Measurements from ENCODE around the gene CBLC.

The CBLC gene

DNA sequence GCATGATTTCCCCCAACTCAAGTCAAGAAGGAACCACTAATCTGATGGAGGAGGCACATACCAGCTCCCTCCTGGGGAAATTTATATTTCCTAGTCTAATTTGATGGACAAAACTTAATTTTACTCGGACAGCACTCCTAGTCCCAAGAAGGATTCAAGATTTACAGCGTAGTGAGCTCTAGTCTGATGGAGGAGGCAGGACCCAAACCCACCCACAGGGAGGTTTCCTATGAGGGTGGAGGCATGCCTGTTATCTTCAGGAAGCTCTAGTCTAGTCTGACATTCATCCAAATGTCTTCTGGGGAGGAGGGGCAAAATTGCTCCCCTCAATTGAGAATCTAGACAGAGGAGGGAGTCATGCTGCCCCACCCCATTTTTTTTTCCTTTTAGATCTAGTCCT is 39.6 kb upstream of the CBLC start:
- TF ChIP-seq, protein P1, sequence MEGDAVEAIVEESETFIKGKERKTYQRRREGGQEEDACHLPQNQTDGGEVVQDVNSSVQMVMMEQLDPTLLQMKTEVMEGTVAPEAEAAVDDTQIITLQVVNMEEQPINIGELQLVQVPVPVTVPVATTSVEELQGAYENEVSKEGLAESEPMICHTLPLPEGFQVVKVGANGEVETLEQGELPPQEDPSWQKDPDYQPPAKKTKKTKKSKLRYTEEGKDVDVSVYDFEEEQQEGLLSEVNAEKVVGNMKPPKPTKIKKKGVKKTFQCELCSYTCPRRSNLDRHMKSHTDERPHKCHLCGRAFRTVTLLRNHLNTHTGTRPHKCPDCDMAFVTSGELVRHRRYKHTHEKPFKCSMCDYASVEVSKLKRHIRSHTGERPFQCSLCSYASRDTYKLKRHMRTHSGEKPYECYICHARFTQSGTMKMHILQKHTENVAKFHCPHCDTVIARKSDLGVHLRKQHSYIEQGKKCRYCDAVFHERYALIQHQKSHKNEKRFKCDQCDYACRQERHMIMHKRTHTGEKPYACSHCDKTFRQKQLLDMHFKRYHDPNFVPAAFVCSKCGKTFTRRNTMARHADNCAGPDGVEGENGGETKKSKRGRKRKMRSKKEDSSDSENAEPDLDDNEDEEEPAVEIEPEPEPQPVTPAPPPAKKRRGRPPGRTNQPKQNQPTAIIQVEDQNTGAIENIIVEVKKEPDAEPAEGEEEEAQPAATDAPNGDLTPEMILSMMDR (IDR thresholded peaks at IDR 0.05; ENCODE audit: low read length): no peak
- TF ChIP-seq EZH2phosphoT487 (IDR thresholded peaks at IDR 0.05; ENCODE audit: low read length): no peak
- TF ChIP-seq EZH2 (optimal IDR thresholded peaks at IDR 0.05; ENCODE audit: low read depth, low read length): no peak
- H3K27me3 ChIP-seq (replicated peaks; ENCODE audit: insufficient read depth, low read length): 0 out of 2 replicates have a peak, but pooled peaks cover 12% of the 10 kb centered on the region
- H3K79me2 ChIP-seq (ENCODE audit: low read length): no peaks in the 10 kb centered on the region
- no peak overlapping the region for H3K4me2 ChIP-seq (ENCODE audit: low read depth, low read length)
- H4K20me1 ChIP-seq (ENCODE audit: insufficient read depth, low read length): no peaks in the 10 kb centered on the region
- DNase-seq: no peak
- no peaks in the 10 kb centered on the region for H3F3A ChIP-seq (ENCODE audit: insufficient read depth, low read length)
- H3K27ac ChIP-seq (ENCODE audit: low read length): no peak overlapping the region
- no peaks in the 10 kb centered on the region for H3K9me3 ChIP-seq (replicated peaks; ENCODE audit: insufficient read depth, low read length)
- H3K9ac ChIP-seq (ENCODE audit: low read length): no peak overlapping the region
- no peaks in the 10 kb centered on the region for H3K36me3 ChIP-seq (replicated peaks; ENCODE audit: insufficient read depth, low read length)
- no peaks in the 10 kb centered on the region for H3K9me2 ChIP-seq (replicated peaks; ENCODE audit: insufficient read depth, low read length)
- H3K4me1 ChIP-seq (ENCODE audit: low read length): no peaks in the 10 kb centered on the region
- H2AFZ ChIP-seq (ENCODE audit: low read length): no peak overlapping the region
- no peak overlapping the region for H3K4me3 ChIP-seq (ENCODE audit: low read length)

GRCh38 chr19:44738603-44739558 is 38.8 kb upstream of the CBLC start:
- H3K9me3 ChIP-seq (replicated peaks; ENCODE audit: insufficient read depth, low read length): no peaks in the 10 kb centered on the region
- no peaks in the 10 kb centered on the region for H3K4me1 ChIP-seq (ENCODE audit: low read length)
- no peak overlapping the region for H3K9ac ChIP-seq (ENCODE audit: low read length)
- no peaks in the 10 kb centered on the region for H4K20me1 ChIP-seq (ENCODE audit: insufficient read depth, low read length)
- no peak for DNase-seq
- H3K36me3 ChIP-seq (replicated peaks; ENCODE audit: insufficient read depth, low read length): no peaks in the 10 kb centered on the region
- no peaks in the 10 kb centered on the region for H3K79me2 ChIP-seq (ENCODE audit: low read length)
- H2AFZ ChIP-seq (ENCODE audit: low read length): no peak overlapping the region
- no peaks in the 10 kb centered on the region for H3K9me2 ChIP-seq (replicated peaks; ENCODE audit: insufficient read depth, low read length)
- TF ChIP-seq EZH2 (optimal IDR thresholded peaks at IDR 0.05; ENCODE audit: low read depth, low read length) (no peak), EZH2phosphoT487 (IDR thresholded peaks at IDR 0.05; ENCODE audit: low read length) (no peak)
- TF ChIP-seq, protein P1 (IDR thresholded peaks at IDR 0.05; ENCODE audit: low read length): no peak
- H3K4me3 ChIP-seq (ENCODE audit: low read length): no peak overlapping the region
- 0 out of 2 replicates have a peak, but pooled peaks cover 12% of the 10 kb centered on the region for H3K27me3 ChIP-seq (replicated peaks; ENCODE audit: insufficient read depth, low read length)
- H3K4me2 ChIP-seq (ENCODE audit: low read depth, low read length): no peak overlapping the region
- no peak overlapping the region for H3K27ac ChIP-seq (ENCODE audit: low read length)
- no peaks in the 10 kb centered on the region for H3F3A ChIP-seq (ENCODE audit: insufficient read depth, low read length)

DNA sequence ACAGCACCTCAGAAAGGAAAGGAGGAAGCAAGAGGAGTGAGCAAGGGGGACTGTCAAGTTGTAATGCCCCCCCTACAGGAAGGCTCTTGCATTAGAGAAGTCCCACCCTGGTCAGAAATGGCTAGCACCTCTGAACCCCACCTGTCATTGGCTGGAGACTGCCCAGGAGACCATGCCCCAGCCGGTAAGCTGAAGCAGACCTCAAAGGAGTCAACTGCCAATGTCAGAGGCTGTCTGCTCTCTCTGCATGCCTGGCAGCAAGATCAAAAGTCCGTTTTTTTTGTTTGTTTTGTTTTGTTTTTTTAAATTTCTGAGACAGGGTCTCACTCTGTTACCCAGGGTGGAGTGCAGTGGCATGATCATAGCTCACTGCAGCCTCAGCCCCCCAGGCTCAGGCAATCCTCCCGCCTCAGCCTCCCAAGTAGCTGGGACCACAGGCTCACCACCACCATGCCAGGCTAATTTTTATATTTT is 37.3 kb upstream of the CBLC start:
- Histone ChIP-seq H3K36me3 (replicated peaks; ENCODE audit: insufficient read depth, low read length) (no peaks in the 10 kb centered on the region), H2AFZ (ENCODE audit: low read length) (no peak overlapping the region), H3K4me2 (ENCODE audit: low read depth, low read length) (no peak overlapping the region), H3K4me3 (ENCODE audit: low read length) (no peak overlapping the region), H3K4me1 (ENCODE audit: low read length) (no peaks in the 10 kb centered on the region), H3K27ac (ENCODE audit: low read length) (no peak overlapping the region), H3K79me2 (ENCODE audit: low read length) (no peaks in the 10 kb centered on the region), H3F3A (ENCODE audit: insufficient read depth, low read length) (0 out of 2 replicates have a peak, but pooled peaks cover 4% of the 10 kb centered on the region), H3K9ac (ENCODE audit: low read length) (no peak overlapping the region), H4K20me1 (ENCODE audit: insufficient read depth, low read length) (no peaks in the 10 kb centered on the region), H3K9me3 (replicated peaks; ENCODE audit: insufficient read depth, low read length) (no peaks in the 10 kb centered on the region), H3K27me3 (replicated peaks; ENCODE audit: insufficient read depth, low read length) (0 out of 2 replicates have a peak, but pooled peaks cover 7% of the 10 kb centered on the region), H3K9me2 (replicated peaks; ENCODE audit: insufficient read depth, low read length) (no peaks in the 10 kb centered on the region)
- DNase-seq: no peak
- TF ChIP-seq EZH2 (optimal IDR thresholded peaks at IDR 0.05; ENCODE audit: low read depth, low read length) (no peak), EZH2phosphoT487 (IDR thresholded peaks at IDR 0.05; ENCODE audit: low read length) (no peak)
- TF ChIP-seq, protein P1 (IDR thresholded peaks at IDR 0.05; ENCODE audit: low read length): no peak

Measured in MM.1S (cell line).